ENCODE data around the gene PRKCA.
"Not testable (repeated sequence)": the region's sequence is repeated elsewhere in the genome, so short reads cannot be mapped to it uniquely, and the experiment has no call there.

PRKCA gene

DNA sequence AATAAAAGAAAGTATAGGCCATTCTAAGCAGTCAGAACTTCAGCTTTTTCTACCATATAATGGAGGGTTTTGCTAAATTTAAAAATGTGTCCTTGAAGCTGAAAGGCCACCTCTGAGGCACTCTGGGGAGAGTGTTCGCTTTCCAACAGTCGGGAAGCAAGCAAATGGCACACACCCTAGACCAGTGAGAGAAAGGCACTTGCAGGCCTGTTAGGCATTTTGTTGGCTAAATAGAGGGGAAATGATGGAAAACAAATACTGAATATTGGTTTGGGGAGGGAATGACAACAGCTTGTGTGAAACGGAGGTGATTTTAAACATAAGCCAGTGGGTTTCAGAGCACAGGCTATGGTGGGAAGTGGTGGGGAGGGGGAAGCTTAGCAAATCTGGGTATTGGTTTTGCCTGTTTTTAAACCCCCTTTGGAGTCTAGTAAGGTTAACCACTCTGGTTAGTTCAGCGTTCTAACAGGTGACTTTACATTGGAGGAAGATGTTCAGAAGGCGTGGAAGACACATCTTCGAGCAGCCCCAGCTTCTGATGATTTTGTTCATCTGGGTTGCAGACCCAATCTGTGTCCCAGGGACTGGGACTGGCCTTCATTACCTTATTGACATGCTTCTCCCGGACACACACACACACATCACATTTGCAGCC lies 90.5 kb downstream of the PRKCA start:
- no peak for DNase-seq

DNA sequence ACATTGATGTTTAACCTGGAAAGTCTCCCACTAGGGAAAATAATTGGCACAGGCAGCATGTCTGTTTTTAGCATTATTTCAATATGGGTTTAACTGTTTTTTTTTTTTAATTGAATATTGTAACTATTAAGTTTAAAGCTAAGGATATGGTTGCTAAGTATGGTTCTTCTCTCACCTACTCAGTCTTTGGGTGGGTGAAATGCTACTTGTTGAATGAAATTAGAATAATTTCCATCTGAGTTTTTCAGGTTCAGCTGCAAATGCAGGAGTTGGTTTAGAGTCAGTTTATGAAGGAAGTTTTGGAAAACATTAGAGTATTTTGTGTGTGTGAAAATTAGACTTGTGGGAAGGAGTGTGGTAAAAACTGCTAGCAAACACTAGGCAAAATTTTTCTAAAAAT lies 93.5 kb downstream of the PRKCA start:
- DNase-seq, result no peak

DNA sequence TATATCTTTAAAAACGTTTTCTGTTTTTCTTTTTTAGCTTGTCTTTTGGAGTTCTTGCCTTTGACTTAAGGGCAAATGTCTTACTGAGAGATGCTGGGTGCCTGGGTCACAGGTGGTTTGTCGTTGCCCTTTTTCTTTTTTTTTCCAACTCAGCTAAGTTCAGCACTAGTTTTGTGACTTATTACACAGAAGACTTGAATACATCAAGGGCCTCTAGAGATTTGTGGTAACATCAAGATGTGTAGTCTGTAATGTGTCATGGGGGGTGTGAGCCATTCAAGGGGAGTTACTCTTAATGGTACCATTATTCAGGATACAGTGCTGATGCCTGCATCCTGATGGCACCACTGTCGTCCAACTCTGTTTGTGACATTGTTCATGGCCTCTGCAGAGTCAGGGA lies 95.1 kb downstream of the PRKCA start:
- DNase-seq, result no peak

DNA sequence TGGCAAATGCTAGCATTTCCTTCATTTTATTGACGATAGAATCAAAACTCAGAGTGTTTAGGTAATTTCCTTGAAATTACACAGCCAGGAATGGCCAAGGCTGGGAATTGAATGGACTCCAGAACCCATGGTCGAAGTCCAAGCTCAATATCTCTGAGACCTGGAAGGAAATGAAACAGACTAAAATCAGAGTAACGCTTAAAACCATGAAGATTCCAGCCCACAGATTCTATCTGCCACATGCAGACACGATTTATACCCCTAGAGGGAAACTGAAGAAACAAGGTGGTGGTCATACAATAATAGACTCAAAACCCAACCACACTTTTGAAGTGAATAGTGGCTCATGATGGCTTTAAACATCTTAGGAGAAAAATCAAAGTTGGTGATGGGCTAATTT lies 95.6 kb downstream of the PRKCA start:
- no peak for DNase-seq

- no peak for DNase-seq
Observed at GRCh38 chr17:66398617-66399016, 96.2 kb downstream of the PRKCA start.

DNA sequence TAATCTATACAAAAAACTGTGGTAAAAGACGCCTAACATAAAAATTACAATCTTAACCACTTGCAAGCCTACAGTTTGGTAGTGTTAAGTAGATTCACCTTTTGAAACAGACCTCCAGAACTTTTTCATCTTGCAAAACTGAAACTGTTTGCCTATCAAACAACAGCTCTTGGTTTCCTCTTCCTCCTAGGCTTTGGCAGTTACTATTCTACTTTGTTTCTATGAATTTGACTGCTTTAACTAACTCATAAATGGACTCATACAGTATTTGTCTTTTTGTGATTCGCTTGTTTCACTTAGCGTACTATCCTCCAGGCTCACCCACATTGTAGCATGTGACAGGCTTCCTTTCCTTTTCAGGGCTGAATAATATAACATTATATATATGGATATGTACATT lies 97.0 kb downstream of the PRKCA start:
- no peak for DNase-seq

DNA sequence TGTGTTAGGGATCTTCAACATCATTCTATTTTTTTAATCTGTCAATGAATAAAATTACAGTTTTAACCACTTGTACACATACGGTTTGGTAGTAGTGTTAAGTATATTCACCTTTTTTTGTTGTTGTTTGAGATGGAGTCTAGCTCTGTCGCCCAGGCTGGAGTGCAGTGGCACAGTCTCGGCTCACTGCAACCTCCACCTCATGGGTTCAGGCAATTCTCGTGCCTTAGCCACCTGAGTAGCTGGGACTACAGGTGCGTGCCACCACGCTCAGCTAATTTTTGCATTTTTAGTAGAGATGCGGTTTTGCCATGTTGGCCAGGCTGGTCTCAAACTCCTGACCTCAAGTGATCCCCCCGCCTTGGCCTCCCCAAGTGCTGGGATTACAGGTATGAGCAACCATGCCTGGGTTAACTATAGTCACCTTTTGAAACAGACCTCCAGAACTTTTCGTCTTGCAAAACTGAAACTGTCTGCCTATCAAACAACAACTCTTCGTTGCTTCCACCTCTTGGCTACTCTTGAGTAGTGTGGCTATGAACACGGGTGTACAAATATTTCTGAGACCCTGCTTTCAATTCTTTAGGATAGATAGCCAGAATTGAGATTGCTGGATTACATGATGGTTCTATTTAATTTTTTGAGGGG lies 97.8 kb downstream of the PRKCA start:
- not testable (repeated sequence) for DNase-seq

GRCh38 chr17:66400698-66401097 lies 98.3 kb downstream of the PRKCA start:
- no peak for DNase-seq

GRCh38 chr17:66401364-66401763 lies 99.0 kb downstream of the PRKCA start:
- DNase-seq, result no peak

GRCh38 chr17:66403846-66404556 lies 101.6 kb downstream of the PRKCA start:
- DNase-seq, result no peak

DNA sequence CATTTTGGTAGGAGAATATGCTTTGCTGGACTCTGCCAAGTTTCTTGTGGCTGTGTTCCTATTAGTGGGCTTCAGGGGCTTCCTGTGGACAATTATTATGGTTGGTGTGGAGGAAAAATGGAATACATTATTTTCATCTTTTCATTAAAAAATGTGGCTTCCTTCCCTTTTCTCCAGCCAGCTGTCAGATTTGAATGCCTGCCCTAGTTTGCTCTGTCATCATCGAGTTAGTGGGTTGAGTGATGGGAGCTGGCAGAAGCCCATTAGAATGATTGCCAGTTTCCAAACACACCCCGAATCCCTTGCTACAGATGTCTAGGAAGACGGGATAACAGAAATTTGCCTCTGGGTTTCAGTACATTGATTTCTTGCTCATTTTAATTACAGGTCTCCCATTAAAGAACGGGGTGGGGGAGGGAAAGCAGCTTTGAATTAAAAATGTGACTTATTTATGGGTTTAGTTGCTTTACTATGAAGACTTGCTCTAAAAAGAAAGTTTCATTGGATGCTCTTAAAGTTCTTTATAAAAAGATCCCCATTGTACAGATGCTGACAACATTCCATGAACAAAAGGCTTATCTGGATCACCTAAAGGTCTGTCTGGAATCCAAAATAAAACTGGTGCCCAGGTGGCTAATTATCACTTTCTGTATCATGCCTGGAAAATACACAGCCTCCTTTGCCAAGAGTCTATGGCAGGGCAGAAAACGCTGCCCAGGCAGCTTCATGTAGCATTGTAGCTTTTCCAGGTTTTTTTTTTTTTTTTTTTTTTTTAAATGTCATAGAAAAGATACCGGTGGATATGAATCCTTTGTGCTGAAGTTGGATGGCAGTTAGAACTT lies 103.6 kb downstream of the PRKCA start:
- peak; percentile 60 for DNase-seq

GRCh38 chr17:66406701-66407644 lies 104.6 kb downstream of the PRKCA start:
- no peak for DNase-seq

DNA sequence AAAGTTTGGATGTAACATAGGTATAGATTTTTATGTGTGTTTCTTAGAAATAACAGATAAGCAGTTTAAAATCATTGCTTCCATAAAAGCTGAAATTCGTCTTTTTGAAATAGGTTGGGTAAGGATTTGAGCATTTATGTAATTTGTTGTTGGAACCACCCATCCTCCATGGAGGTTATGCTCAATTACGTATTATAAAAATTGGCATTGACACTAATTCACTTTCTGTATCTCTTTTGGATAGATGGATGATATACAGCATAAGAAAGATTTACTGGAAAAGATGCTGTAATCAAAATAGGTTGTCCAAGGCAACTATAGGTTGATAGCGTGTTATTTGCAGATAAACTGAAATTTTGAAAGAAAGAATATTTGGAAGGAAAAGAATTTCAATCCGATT lies 105.5 kb downstream of the PRKCA start:
- no peak for DNase-seq

DNA sequence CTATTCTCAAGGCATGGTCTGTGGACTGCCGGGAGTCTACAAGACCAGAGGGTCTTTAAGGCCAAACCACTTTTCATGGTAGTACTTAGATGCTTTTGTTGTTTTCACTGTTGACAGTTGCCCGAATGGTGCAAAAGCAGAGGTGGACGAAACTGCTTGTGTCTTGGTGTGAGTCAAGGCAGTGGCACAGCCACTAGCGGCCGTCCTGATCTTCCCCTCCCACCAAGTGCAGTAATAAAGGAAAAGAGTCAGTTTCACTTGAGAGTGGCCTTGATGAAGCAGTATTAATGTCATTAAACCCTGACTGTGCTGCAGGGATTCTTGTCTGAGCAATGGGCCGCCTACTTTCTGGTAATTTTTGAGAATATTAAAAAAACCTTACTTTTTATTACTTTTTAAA lies 109.1 kb downstream of the PRKCA start:
- DNase-seq, result no peak

- no peak for DNase-seq
Observed at GRCh38 chr17:66412857-66413558, 110.6 kb downstream of the PRKCA start.

GRCh38 chr17:66413559-66414520 lies 111.4 kb downstream of the PRKCA start:
- no peak for DNase-seq

- DNase-seq, result no peak
Observed at GRCh38 chr17:66414561-66415175, 112.3 kb downstream of the PRKCA start.

GRCh38 chr17:66415366-66416206 lies 113.2 kb downstream of the PRKCA start:
- DNase-seq, result no peak
